HG03558 (cell line): ENCODE measurements around the gene CXXC1.
"Not testable (repeated sequence)": the region's sequence is repeated elsewhere in the genome, so short reads cannot be mapped to it uniquely, and the experiment has no call there.

Experiments
- ATAC-seq: cut with Tn5 transposase; IDR thresholded peaks from one replicate; pipeline ENCODE4 v1.9.1; 2021; ENCODE audit warnings: moderate number of reproducible peaks; ENCODE audit not compliant: unreplicated experiment; ENCODE audit errors: extremely low read depth

CXXC1 gene

DNA sequence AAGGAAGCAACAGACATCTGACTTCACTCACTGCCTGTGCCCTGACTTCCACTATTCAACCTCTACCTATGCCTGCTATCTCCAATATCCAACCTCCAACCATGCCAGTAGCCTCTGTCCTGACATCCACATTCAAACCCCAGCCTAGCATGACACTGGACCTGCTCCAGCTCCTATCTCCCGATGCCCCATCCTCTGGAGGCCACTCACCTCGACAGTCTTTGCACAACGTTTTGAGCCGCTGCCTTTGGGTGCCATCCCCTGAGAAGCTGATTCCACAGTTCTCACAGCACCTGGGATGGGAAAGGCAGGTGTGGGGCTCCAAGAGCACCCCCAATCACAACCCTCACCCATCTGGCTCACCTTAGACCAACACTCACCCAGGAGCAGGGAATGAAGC is 11.0 kb downstream of the CXXC1 start:
- no peak for ATAC-seq

GRCh38 chr18:50275503-50276036 is 11.9 kb downstream of the CXXC1 start:
- ATAC-seq, result no peak

DNA sequence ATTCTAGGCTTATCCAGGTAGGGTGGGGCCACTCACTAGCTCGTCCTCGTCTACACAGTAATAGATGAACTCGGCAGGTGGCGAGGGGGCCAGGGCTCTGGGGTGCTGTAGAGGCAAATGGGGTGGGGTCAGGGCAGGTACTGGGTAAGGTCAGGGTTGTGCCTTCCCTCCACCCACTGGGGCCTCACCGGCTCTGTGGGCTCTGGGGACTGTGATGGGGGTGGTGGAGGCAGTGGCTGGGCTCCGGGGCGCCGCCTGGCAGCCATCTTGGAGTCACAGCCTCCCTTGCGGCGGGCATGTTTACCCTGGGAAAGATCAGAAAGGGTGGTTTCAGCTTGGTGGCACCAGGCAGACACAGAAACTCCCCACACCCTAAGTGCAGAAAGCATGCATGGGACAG is 12.6 kb downstream of the CXXC1 start:
- no peak for ATAC-seq

DNA sequence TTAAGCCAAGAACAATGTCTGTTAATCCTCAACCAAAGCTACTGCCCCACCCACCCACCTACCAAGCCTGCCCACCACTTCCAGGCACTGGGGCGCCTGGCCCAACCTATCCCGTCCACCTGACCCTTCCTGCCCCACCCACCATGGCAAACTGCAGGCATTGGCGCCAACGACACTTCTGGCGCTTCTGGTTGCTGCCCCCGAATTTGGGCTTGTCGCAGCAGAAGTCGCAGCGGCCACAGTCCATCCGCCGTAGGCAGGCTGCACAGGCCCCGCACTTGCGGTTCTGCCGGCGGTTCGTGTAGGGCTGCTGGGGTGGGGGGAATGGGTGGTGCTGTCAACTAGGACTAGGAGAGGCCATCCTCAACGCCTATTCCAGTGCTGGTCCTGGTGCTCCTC is 13.4 kb downstream of the CXXC1 start:
- no peak for ATAC-seq

DNA sequence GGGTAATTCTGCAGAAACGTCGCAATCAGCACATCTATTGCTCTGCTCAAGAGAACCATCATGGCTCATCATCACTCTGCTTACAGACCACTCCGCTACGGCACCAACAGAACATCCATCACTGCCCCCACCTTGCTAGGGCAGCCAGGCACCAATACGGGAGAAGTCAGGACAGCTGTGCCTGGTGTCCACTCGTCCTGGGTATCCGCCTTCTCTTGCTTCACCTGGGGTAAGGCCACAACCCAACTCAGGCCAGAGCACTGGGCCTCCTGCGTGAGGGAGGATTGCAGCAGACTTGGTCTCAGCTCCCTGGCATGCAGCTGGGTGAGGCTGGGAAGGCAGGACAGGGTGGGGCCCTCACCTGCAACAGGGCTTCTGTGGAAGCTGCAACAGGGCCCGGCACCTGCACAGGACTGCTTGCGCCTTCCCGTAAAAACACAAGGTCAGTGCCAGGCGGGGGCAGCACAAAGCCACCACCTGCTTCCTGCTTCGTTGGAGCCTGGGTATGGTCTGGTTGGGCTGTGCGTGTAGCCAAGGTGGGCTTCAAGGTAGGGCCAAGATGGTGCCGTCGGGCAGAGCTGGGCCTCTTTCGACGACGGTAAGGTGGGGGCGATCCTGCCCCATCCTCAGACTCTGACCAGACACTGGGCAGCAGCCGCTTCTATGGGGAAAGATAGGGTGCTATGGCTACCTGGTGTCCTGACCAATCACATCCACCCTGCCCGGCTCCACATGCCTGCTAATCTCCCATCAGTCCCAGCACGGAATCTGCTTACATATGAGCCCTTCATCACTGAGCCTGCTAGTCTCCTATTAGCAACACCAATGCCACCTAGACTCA is 14.1 kb downstream of the CXXC1 start:
- no peak for ATAC-seq

DNA sequence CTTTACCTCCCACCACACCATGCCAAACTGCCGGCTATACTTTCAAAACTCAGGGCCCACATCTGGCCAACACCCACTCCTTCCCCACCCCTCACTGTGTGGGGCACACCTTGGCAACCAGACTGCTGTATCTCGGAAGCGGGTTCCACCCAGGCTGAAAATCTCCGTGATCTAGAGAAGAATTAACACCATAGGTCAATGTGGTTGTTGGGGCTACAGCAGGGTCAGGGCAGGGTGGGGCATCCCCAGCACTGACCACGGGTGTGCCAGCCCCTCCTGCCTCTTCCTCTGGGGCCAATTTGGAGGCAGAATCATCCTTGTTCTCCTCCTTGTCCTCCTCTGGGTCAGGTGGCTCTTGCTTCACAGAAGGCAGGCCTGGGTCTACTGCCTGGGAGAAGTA is 14.9 kb downstream of the CXXC1 start:
- no peak for ATAC-seq

DNA sequence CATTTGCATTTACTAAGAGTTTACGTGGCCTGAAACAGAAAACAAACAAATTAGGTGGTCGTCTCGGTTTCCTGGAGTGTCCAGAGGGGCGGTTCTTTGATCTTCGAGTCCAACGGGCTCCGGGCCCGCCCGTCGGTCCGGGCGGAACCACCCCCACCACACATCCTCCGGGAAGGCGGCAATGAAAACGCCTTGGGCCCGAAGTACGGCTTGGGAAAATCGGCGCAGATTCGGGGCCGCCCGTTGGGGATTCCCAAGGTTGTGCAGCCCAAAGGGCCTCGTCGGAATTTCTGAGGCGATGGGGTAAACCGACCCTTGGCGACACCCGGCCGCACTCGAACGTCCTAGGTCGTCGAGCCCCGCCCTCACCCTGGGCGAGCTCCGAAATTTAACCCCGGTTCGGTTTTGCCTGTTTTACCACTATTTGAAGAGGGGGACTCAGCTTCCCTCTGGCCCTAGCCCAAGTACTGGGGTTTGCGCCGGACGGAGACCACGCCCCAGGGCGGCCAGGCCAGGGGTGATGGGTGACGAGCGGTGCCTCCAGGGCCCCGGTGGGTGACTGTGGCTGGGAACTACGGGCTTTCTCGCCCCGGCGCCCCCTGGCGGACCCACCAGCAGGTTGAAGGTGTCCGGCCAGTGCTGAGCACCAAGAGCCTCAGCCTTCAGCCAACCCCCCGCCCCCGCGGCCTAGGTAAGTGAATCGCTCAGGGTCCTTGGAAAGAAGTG is 19.3 kb downstream of the CXXC1 start:
- peak; percentile 70 for ATAC-seq

GRCh38 chr18:50266248-50266704 is 21.2 kb downstream of the CXXC1 start, which contains the start of gene CFAP53:
Gene CFAP53 (minus strand): TSS chr18:50266495. CDS start chr18:50266404, 91 bp downstream.
- ATAC-seq, result peak; percentile 35

GRCh38 chr18:50262977-50263376 is 24.5 kb downstream of the CXXC1 start:
- ATAC-seq, result no peak

- ATAC-seq, result no peak
Observed at GRCh38 chr18:50250935-50251334, 36.6 kb downstream of the CXXC1 start.

DNA sequence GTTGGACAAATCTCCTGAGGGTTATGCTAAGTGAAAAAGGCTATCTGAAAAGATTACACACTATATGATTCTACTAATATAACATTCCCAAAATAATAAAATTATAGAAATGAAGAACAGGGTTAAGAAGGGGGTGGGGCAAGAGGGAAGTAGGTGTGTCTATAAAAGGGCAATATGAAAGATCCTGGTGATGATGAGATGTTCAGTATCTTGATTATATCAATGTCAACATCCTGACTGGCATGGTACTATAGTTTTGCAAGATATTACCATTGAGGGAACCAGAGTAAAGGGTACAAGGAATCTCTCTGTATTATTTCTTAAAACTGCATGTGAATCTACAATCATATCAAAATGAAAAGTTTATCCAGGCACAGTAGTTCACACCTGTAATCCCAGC is 37.9 kb downstream of the CXXC1 start:
- no peak for ATAC-seq

GRCh38 chr18:50247561-50247960 is 39.9 kb downstream of the CXXC1 start:
- ATAC-seq, result no peak

DNA sequence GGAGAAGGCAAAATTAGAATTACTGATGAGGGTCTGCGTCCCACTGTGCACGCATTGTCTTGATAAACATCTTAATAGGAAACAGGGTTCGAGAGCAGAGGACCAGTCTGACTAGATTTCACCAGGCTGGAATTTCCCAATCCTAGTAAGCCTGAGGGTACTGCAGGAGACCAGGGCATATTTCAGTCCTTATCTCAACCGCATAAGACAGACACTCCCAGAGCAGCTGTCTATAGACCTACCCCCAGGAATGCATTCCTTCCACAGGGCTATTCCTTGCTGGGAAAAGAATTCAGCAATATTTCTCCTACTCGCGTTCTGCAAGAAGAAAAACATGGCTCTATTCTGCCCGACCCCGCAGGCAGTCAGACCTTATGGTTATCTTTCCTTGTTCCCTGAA is 45.7 kb downstream of the CXXC1 start:
- not testable (repeated sequence) for ATAC-seq

GRCh38 chr18:50240080-50240563 is 47.4 kb downstream of the CXXC1 start:
- no peak for ATAC-seq

DNA sequence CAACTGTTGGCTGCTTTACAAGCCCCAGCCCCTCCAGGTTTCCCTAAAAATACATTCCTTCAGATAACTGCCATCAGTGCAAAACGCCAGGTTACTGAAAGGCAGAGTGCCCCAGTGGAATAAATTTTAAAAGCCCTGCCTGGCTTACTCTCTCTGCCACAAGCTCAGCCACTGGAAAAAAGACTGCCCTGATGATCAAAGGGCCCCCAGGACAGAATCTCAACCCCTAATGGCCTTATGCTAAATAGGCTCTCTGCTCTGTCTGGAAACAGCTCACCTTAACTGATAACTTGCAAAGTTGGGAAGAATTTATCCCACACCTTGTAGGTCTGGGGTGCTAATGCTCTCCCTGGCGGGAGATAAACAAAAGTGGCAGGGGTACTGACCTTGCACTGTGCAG is 55.1 kb downstream of the CXXC1 start:
- ATAC-seq, result no peak
